Nephron (organoid): ENCODE data around the gene LCLAT1.

ENCODE experiments used
- H3K27ac Mint-ChIP-seq, 3 experiments: 2 replicates each; pipeline ENCODE4 v1.8.0; 2020; ENCODE audit warnings: mixed read lengths in 3 of 3, mild to moderate bottlenecking in 2 of 3, moderate library complexity in 1 of 3
- H3K27me3 Mint-ChIP-seq: 2 replicates; pipeline ENCODE4 v1.8.0; 2021; ENCODE audit warnings: low read depth, mild to moderate bottlenecking, moderate library complexity, mixed read lengths
- H3K36me3 Mint-ChIP-seq: 2 replicates; pipeline ENCODE4 v1.8.0; 2020; ENCODE audit warnings: low read depth, mixed read lengths
- H3K4me1 Mint-ChIP-seq: 2 replicates; pipeline ENCODE4 v1.8.0; 2020; ENCODE audit warnings: mixed read lengths
- H3K4me3 Mint-ChIP-seq, 3 experiments: 2 replicates each; pipeline ENCODE4 v1.8.0; 2020; ENCODE audit warnings: mild to moderate bottlenecking in 3 of 3, mixed read lengths in 3 of 3, moderate library complexity in 2 of 3
- H3K9me3 Mint-ChIP-seq: 2 replicates; pipeline ENCODE4 v1.8.0; 2020; ENCODE audit warnings: mixed read lengths
- CTCF ChIP-seq, 3 experiments: fragments of 200-600 bp; sonication (generic); IDR thresholded peaks; one replicate each; pipeline ENCODE4 v1.5.0; 2021; ENCODE audit warnings: antibody characterized with exemption in 3 of 3; ENCODE audit not compliant: unreplicated experiment in 3 of 3

The LCLAT1 gene

GRCh38 chr2:30410217-30410616 is 36.8 kb upstream of the LCLAT1 start:
- H3K4me3 Mint-ChIP-seq = no peak overlapping the region
- peak overlapping the region; percentile 94 to 98 (median 98) for H3K27ac Mint-ChIP-seq
- H3K36me3 Mint-ChIP-seq = no peaks in the 10 kb centered on the region
- no peak for TF ChIP-seq CTCF (IDR thresholded peaks at IDR 0.05; ENCODE audit: unreplicated experiment in 3 of 3)
- peaks cover 96% of the 10 kb centered on the region for H3K4me1 Mint-ChIP-seq
- H3K9me3 Mint-ChIP-seq = no peaks in the 10 kb centered on the region
- H3K27me3 Mint-ChIP-seq = peaks cover 11% of the 10 kb centered on the region

- H3K27me3 Mint-ChIP-seq = peaks cover 8% of the 10 kb centered on the region
- no peaks in the 10 kb centered on the region for H3K9me3 Mint-ChIP-seq
- no peaks in the 10 kb centered on the region for H3K36me3 Mint-ChIP-seq
- no peak for TF ChIP-seq CTCF (IDR thresholded peaks at IDR 0.05; ENCODE audit: unreplicated experiment in 3 of 3)
- peak overlapping the region; percentile 7 to 26 (median 13) for H3K4me3 Mint-ChIP-seq
- H3K27ac Mint-ChIP-seq = peak overlapping the region; percentile 94 to 98 (median 98)
- peaks cover 85% of the 10 kb centered on the region for H3K4me1 Mint-ChIP-seq
Measured at GRCh38 chr2:30412047-30412683, 34.9 kb upstream of the LCLAT1 start.

GRCh38 chr2:30412684-30413570 is 34.1 kb upstream of the LCLAT1 start:
- Mint-ChIP-seq H3K4me1 (peaks cover 81% of the 10 kb centered on the region), H3K4me3 (peak overlapping the region; percentile 13 to 26 (median 13)), H3K27ac (peak overlapping the region; percentile 94 to 98 (median 98)), H3K27me3 (peaks cover 4% of the 10 kb centered on the region), H3K9me3 (no peaks in the 10 kb centered on the region), H3K36me3 (no peaks in the 10 kb centered on the region)
- TF ChIP-seq CTCF (IDR thresholded peaks at IDR 0.05; ENCODE audit: unreplicated experiment in 3 of 3) = no peak

GRCh38 chr2:30414961-30415360 is 32.1 kb upstream of the LCLAT1 start:
- no peaks in the 10 kb centered on the region for H3K36me3 Mint-ChIP-seq
- H3K27ac Mint-ChIP-seq = peak overlapping the region; percentile 94 to 98 (median 98)
- no peak for TF ChIP-seq CTCF (IDR thresholded peaks at IDR 0.05; ENCODE audit: unreplicated experiment in 3 of 3)
- no peaks in the 10 kb centered on the region for H3K27me3 Mint-ChIP-seq
- peaks cover 61% of the 10 kb centered on the region for H3K4me1 Mint-ChIP-seq
- H3K4me3 Mint-ChIP-seq = no peak overlapping the region
- H3K9me3 Mint-ChIP-seq = no peaks in the 10 kb centered on the region

- Mint-ChIP-seq H3K27me3 (no peaks in the 10 kb centered on the region), H3K4me3 (no peak overlapping the region), H3K27ac (peak overlapping the region; percentile 90 to 95 (median 92)), H3K9me3 (no peaks in the 10 kb centered on the region), H3K36me3 (no peaks in the 10 kb centered on the region), H3K4me1 (peaks cover 55% of the 10 kb centered on the region)
- TF ChIP-seq CTCF (IDR thresholded peaks at IDR 0.05; ENCODE audit: unreplicated experiment in 3 of 3) = no peak
Measured at GRCh38 chr2:30417253-30417652, 29.8 kb upstream of the LCLAT1 start.
